Osteocyte (in vitro differentiated cells): ENCODE results near the gene STUM. TPM values are rescaled to one million over a fixed set of nuclear protein-coding genes. Genes with fewer than 3 reads are reported as not detected.
"Not testable (repeated sequence)": the region's sequence is repeated elsewhere in the genome, so short reads cannot be mapped to it uniquely, and the experiment has no call there.

Experiments
- DNase-seq: peaks from one replicate; pipeline ENCODE4 v3.0.0; 2021; ENCODE audit warnings: mixed read lengths; ENCODE audit not compliant: unreplicated experiment; ENCODE audit errors: extremely low spot score
- H3K27ac Mint-ChIP-seq: one replicate; pipeline ENCODE4 v1.8.0; 2021; ENCODE audit warnings: mild to moderate bottlenecking, mixed read lengths; ENCODE audit not compliant: unreplicated experiment
- H3K27me3 Mint-ChIP-seq: one replicate; pipeline ENCODE4 v1.8.0; 2021; ENCODE audit warnings: mixed read lengths; ENCODE audit not compliant: unreplicated experiment
- H3K36me3 Mint-ChIP-seq: one replicate; pipeline ENCODE4 v1.8.0; 2021; ENCODE audit warnings: mixed read lengths; ENCODE audit not compliant: unreplicated experiment
- H3K4me1 Mint-ChIP-seq: one replicate; pipeline ENCODE4 v1.8.0; 2021; ENCODE audit warnings: mixed read lengths; ENCODE audit not compliant: unreplicated experiment
- H3K4me3 Mint-ChIP-seq: one replicate; pipeline ENCODE4 v1.8.0; 2021; ENCODE audit warnings: mild to moderate bottlenecking, moderate library complexity, mixed read lengths; ENCODE audit not compliant: unreplicated experiment
- H3K9me3 Mint-ChIP-seq: one replicate; pipeline ENCODE4 v1.8.0; 2021; ENCODE audit warnings: mixed read lengths; ENCODE audit not compliant: unreplicated experiment
- total RNA-seq: library from RNA; stranded (reverse); gene quantifications from 2 replicates; pipeline ENCODE4 v1.2.1, GENCODE V29; 2021
- TF ChIP-seq, protein P1 (sequence below): fragments of 200-600 bp; sonication (generic); IDR thresholded peaks from 2 replicates; pipeline ENCODE4 v1.5.0; 2021; ENCODE audit warnings: antibody characterized with exemption, mild to moderate bottlenecking, moderate library complexity

STUM gene
- total RNA-seq, 1 donor from 2014 or later = 0.35 TPM

DNA sequence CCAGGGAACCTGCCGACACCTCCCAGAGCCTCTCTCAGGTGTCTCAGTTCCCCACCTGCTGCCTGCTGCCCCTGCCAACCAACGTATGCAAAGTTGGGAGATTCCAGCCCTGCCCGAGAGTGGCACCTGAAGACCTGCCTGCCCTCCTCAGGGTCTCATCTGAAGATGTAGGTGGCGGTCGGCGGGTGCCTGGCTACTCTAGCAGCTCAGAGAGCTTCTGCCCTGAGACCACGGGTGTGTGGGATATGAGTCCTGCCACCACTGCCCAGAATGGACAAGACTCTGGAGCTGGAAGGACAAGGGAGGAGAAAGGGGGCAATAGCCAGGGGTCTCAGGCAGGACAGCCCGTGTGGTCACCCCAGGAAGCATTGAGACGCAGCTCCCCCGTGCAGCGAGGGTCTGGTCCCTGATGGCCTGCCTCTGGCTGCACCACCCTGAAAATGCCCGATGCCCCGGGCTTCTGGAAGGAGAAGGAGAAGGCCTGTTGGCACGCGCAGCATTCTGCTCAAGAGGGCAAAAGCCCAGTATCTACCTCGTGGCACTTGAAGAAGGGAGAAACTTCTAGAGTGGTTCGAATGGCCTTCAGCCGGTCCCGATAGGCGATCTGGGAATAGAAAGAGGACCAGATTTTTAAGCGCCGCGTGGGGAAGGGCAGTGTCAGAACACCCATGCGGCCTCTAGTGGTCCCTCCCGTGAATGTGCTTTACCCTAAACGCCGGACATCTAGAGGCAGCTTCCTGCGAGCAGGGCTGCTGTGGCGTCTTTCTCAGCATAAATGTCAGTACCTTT lies 88.8 kb downstream of the STUM start:
- Mint-ChIP-seq H3K4me1 (no peaks in the 10 kb centered on the region), H3K36me3 (peaks cover 17% of the 10 kb centered on the region), H3K4me3 (no peak overlapping the region), H3K27ac (no peak overlapping the region), H3K9me3 (no peaks in the 10 kb centered on the region), H3K27me3 (no peaks in the 10 kb centered on the region)
- TF ChIP-seq, protein P1, sequence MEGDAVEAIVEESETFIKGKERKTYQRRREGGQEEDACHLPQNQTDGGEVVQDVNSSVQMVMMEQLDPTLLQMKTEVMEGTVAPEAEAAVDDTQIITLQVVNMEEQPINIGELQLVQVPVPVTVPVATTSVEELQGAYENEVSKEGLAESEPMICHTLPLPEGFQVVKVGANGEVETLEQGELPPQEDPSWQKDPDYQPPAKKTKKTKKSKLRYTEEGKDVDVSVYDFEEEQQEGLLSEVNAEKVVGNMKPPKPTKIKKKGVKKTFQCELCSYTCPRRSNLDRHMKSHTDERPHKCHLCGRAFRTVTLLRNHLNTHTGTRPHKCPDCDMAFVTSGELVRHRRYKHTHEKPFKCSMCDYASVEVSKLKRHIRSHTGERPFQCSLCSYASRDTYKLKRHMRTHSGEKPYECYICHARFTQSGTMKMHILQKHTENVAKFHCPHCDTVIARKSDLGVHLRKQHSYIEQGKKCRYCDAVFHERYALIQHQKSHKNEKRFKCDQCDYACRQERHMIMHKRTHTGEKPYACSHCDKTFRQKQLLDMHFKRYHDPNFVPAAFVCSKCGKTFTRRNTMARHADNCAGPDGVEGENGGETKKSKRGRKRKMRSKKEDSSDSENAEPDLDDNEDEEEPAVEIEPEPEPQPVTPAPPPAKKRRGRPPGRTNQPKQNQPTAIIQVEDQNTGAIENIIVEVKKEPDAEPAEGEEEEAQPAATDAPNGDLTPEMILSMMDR = peak; percentile 26
- DNase-seq = no peak

DNA sequence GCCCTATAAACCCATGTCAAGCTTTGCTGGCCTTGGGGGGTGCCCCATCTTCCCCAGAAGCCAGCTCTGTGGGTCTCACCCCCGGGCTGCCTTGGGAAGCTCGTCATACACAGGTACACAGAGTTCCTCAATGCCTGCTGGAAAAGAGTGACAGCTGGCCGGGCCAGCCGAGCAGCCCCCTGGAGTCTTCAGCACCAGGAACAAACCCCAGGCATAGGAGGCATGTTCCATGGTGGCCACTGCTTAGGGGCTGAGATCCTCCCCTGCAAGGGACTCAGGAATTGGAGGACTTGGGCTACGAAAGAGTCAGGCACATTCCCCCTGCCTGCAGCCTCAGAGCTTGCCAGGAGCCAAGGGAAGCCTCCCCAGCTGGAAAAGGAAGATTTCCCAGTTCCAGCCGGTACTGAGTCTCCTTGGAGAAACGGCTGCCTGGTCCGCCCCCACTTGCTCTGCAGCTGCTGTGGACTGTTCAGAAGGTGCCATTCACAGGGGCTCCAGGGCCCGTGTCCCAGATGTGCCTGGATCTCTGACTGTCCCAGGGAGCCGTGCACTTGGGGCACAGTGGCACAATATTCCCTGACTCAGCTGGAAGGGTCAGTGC lies 89.5 kb downstream of the STUM start:
- Mint-ChIP-seq H3K4me1 (peaks cover 2% of the 10 kb centered on the region), H3K9me3 (no peaks in the 10 kb centered on the region), H3K27ac (no peak overlapping the region), H3K4me3 (no peak overlapping the region), H3K27me3 (no peaks in the 10 kb centered on the region), H3K36me3 (peaks cover 18% of the 10 kb centered on the region)
- TF ChIP-seq, protein P1 = no peak
- no peak for DNase-seq

DNA sequence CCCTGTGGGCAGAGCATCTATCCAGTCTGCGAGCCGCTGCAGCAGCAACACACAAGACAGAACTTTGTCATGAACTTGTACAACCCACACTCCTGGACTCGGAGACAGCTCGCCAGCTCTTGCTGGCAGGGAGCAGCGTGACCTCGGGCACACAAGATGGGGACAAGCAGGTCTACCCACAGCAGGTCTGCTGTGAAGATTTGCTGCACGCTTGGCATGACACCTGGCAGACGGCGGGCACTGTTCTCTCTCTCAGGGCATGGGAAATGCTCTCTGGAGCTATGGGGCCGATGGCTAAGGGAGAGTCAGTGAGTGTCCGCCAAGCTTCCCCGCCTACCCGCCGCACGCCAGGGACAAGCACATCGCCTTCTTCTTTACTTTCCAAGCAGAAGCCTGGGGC lies 90.0 kb downstream of the STUM start:
- TF ChIP-seq, protein P1 = no peak
- Mint-ChIP-seq H3K4me1 (peaks cover 7% of the 10 kb centered on the region), H3K9me3 (no peaks in the 10 kb centered on the region), H3K27ac (no peak overlapping the region), H3K36me3 (peaks cover 18% of the 10 kb centered on the region), H3K4me3 (no peak overlapping the region), H3K27me3 (no peaks in the 10 kb centered on the region)
- no peak for DNase-seq

DNA sequence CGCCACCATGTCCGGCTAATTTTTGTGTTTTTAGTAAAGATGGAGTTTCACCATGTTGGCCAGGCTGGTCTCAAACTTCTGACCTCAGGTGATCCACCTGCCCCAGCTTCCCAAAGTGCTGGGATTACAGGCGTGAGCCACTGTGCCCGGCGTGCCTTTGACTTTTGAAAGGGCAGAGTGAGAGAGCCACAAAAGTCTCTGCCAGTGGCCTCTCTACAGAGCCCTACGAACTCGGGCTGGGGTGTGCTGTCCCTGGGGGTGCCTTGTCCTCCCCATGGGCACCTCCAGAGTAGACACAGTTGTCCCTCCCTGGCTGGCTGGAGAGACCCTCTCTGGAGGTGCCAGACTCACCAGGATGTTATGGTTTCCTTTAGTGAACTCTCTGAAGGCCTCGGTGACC lies 90.6 kb downstream of the STUM start:
- H3K4me3 Mint-ChIP-seq, H3K27ac Mint-ChIP-seq, DNase-seq, H3K9me3 Mint-ChIP-seq, H3K27me3 Mint-ChIP-seq, H3K4me1 Mint-ChIP-seq: not testable (repeated sequence)
- peaks cover 18% of the 10 kb centered on the region for H3K36me3 Mint-ChIP-seq

DNA sequence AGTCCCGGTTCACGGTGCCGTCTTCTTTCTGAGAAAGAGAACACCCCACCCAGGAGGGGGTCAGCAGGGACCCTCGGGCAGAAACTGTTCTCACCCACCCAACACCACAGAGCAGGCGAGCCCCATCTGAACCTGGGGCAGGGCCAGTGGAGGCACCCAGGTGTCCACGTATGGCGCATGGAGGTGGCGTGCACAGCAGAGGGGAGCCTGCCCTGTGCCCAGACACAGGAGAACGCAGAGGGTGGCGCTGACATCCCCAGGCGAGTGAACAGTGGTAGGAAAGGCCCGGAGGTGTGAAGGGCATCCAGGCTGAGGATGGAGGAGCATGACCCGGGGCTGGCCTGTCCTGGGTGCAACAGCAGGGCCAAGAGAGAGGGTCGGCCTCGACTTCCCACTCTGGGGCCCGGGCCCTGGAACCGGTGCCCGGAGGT lies 91.1 kb downstream of the STUM start:
- Mint-ChIP-seq H3K9me3 (no peaks in the 10 kb centered on the region), H3K4me3 (no peak overlapping the region), H3K36me3 (peaks cover 18% of the 10 kb centered on the region), H3K27me3 (no peaks in the 10 kb centered on the region), H3K27ac (no peak overlapping the region), H3K4me1 (peaks cover 9% of the 10 kb centered on the region)
- TF ChIP-seq, protein P1 = no peak
- no peak for DNase-seq
